PC-9 (cell line): ENCODE results near the gene PURB.
A peak's percentile ranks its signal among the peaks of the same experiment; 100 is the strongest.

ENCODE experiments used
- CTCF ChIP-seq: fragments of 200-600 bp; sonication (generic); conservative IDR thresholded peaks from 2 replicates; pipeline ENCODE4 v1.6.1; 2017; ENCODE audit warnings: mixed run types, antibody characterized with exemption, mild to moderate bottlenecking, moderate library complexity
- EZH2 ChIP-seq: fragments of 200-600 bp; sonication (generic); IDR thresholded peaks from 2 replicates; pipeline ENCODE4 v1.8.0; 2017; ENCODE audit warnings: antibody characterized with exemption, low read depth

GRCh38 chr7:44922351-44922694 is 37.0 kb upstream of the PURB start:
- TF ChIP-seq CTCF (peak; percentile 64; the same call in 1 of the 2 replicates), EZH2 (no peak)
